NCI-H226 (cell line): Measurements from ENCODE around the gene ALDH2.
"Not testable (repeated sequence)": the region's sequence is repeated elsewhere in the genome, so short reads cannot be mapped to it uniquely, and the experiment has no call there.

ENCODE experiments used
- DNase-seq: peaks from one replicate; pipeline ENCODE4 v3.0.0-alpha.2; 2015

ALDH2 gene

DNA sequence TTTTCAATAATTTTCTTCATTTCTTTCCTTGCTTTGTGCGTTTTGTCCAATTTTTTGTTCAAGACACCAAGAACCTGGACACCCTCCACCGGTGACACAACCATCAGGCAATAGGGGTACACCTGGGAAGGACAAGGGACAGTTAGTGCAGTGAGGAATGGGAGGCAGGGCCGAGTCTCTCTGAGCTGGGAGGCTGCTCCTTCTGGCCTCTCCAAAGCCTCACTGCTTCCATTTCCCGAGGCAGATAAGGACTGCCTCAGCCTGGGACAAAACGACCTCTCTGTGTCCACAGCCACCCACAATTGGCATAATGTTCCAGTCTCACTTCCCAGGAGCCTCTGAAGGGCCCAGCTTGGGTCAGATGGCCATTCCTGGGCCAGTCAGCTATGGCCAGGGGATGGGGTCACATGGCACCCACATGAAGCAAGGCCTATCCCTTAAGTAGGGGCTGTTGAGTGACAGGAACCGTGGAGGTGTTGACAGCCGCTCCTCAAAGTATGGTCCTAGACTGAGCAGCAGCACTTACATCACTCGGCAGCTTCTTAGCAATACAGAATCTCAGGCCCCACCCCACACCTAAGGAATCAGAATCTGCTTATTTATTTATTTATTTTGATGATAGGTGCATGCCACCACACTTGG lies 61.7 kb downstream of the ALDH2 start:
- no peak for DNase-seq

DNA sequence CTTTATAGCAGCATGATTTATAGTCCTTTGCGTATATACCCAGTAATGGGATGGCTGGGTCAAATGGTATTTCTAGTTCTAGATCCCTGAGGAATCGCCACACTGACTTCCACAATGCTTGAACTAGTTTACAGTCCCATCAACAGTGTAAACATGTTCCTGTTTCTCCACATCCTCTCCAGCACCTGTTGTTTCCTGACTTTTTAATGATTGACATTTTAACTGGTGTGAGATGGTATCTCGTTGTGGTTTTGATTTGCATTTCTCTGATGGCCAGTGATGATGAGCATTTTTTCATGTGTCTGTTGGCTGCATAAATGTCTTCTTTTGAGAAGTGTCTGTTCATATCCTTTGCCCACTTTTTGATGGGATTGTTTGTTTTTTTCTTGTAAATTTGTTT lies 62.9 kb downstream of the ALDH2 start:
- DNase-seq = not testable (repeated sequence)

DNA sequence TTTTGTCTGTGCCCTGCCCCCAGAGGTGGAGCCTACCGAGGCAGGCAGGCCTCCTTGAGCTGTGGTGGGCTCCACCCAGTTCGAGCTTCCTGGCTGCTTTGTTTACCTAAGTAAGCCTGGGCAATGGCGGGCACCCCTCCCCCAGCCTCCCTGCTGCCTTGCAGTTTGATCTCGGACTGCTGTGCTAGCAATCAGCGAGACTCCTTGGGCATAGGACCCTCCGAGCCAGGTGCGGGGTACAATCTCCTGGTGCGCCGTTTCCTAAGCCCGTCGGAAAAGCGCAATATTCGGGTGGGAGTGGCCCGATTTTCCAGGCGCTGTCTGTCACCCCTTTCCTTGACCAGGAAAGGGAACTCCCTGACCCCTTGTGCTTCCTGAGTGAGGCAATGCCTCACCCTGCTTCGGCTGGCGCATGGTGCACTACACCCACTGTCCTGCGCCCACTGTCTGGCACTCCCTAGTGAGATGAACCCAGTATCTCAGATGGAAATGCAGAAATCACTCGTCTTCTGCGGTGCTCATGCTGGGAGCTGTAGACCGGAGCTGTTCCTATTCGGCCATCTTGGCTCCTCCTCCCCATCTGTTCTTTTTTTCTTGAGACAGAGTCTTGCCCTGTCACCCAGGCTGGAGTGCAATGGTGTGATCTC lies 68.1 kb downstream of the ALDH2 start:
- not testable (repeated sequence) for DNase-seq

DNA sequence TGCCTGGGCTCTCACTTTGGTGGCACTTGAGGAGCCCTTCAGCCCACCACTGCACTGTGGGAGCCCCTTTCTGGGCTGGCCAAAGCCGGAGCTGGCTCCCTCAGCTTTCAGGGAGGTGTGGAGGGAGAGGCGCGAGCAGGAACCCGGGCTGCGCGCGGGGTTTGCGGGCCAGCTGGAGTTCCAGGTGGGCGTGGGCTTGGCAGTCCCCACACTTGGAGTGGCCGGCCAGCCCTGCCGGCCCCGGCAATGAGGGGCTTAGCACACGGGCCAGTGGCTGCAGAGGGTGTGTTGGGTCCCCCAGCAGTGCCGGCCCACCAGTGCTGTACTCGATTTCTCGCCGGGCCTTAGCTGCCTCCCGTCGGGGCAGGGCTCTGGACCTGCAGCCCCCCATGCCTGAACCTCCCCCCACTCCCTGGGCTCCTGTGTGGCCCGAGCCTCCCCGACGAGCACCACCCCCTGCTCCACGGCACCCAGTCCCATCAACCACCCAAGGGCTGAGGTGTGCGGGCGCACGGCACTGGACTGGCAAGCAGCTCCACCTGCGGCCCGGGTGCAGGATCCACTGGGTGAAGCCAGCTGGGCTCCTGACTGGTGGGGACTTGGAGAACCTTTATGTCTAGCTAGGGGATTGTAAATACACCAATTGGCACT lies 68.9 kb downstream of the ALDH2 start:
- not testable (repeated sequence) for DNase-seq

DNA sequence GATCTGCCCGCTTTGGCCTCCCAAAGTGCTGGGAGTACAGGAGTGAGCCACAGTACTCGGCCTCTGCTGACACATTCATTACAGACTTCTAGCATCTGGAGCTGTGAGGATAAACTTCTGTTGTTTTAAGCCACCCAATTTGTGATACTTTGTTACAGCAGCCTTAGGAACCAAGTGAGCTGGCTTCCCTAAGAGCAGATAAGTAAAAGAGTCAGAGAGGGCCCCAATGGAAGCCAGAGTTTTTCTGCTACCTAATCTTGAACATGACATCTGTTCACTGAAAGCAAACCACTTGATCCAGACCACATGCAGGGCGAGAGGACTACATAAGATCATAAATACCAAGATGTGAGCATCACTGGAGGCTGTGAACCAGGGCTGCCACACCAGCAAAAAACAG lies 71.6 kb downstream of the ALDH2 start:
- no peak for DNase-seq

DNA sequence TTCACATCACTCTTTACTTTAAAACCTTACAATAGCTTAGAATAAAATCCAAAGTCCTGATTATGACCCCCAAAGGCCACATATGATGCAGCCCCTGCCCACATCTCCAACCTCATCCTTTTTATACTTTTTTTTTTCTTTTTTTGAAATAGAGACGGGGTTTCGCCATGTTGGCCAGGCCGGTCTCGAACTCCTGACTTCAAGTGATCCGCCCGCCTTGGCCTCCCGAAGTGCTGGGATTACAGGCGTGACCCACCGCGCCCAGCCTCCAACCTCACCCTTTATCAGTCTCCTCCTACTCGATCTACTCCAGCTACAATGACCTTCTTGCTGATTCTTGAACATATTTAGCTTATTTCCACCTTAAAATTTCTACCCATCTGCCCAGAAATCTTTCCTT lies 74.1 kb downstream of the ALDH2 start:
- DNase-seq = no peak

DNA sequence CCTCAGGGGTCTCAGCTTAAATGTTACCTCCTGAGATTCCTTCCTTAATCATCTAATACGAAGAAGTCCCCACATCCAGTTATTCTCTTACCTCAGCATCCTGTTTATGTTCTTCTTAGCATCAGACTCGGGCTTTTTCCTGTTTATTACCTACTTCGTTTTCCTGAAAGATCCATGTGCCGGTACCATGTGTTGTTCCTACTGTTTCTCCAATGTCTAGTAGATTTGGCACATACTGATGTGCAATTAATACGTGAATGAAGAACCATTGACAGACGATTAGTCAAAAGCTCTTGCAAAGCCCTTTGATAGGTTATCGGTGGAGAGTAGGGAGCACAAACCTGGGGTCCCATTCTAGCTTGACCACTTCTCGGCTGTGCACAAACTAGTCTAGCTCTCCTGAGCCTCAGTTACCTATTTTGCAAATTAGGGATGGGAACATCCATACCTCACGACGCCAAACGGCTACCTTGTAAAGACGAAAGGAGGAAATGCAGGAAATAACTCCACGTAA lies 74.6 kb downstream of the ALDH2 start:
- DNase-seq = no peak

DNA sequence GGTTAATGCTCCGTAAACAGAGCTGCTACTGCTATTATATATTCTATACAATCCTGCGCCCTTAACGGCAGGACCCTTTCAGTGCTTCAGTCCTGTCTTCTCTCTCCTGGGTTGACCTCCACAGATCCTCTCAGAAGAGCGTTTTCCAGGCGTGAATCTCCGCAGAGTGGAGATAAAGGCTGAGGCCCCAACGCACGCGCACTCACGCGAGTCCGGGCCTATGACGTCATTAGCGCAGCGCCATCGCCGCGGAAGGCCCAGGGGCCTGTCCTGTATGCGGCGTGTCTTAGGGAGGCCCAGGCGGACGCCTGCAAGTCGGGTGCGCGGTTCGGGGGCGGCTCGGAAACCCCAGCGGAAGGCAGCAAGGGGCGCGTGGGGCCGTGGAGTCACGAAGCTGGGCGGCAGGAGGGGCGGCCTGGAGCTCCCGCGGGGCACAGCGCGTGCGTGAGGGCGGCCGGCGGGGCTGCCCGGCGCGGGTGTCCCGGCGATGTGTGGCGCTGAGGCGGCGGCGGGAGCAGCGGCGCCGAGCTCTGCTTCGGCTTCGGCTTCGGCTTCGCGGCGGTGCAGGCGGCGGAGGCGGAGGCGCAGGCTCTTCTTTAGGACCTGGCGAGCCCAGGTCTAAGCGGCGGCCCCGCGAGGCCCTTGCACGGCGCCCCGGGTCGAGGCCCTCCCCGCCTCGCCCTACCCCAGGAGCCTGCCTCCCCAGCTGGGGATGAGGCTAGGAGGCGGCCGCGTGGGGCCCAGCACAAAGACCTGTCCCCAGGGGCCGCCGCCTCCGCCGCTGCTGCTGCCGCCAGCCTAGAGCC lies 75.2 kb downstream of the ALDH2 start, which contains the start of gene MAPKAPK5:
TSS of gene MAPKAPK5 (plus strand) at position 479 of the 806 bp plus-strand sequence. CDS start 506 bp downstream, outside the sequence.
- peak; percentile 89 for DNase-seq

DNA sequence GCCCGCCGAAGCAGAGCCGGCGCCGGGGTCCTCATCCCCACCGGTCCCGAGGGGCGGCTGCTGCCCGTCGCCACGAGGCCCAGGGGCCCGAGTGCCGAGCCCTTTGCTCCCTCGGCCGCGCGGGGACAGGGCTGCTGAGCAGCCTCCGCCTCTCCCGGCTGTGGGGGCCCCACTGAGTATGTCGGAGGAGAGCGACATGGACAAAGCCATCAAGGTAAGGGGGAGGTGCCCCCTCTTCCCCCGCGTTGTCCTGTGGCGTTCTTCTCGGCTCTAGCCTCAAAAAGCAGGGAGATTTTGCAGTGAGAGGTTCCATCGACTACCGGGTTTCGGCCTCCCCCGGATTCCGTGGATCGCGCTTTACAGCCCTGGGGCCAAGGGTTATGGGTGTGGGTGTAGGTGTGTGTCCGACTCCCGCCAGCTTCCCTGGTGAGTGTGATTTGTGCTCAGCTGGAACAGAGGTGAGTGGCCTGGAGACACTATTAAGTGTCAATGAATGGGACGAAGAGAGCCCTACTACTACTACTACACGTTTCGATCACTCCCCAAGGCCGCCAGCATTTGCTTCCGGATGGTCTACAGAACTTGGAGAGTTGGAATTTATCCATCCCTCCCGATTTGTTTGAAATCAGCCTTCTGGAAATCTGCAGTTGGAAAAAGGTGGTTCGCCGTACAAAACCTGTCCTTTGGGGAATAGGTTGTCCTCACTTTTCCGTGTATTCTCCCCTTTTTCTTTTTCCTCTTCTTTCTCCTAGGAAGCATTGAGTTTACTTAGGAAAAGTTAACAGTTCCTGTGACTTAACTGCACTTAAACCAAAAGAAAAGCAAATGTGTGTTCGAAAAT lies 76.0 kb downstream of the ALDH2 start:
- DNase-seq = no peak

DNA sequence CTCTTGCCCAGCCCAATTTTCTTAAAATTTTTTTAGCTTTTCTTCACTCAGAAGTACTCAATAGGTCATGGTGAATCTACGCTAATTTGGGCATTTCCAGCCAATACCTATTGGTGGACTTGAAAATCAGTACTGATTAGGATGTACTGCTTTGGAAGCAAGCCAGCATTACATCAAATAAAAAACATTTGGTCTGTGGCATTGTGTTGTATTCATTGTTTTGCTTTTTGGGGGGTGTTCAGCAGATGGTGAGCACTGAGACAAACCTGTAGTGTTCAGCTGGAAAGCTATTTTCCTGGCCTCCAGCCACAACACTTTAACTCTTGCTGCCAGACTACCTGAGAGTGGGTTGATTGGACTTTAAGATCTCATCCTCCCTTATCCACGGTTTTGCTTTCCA lies 79.3 kb downstream of the ALDH2 start:
- no peak for DNase-seq

DNA sequence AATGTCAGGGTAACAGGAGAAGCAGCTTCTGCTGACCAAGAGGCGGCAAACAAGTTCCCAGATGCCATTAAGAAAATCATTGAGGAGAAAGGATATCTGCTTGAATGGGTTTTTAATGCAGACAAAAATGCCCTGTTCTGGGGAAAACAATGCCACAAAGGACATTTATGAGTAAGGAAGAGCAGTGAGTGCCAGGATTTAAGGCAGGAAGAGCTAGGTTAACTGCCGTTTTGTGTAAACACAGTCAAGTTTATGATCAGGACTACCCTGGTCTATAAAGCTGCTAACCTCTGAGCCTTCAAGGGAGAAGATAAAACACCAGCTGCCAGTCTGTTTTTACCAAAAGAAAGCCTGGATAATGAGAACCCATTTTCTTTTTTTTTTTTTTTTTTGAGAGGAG lies 83.8 kb downstream of the ALDH2 start:
- no peak for DNase-seq

DNA sequence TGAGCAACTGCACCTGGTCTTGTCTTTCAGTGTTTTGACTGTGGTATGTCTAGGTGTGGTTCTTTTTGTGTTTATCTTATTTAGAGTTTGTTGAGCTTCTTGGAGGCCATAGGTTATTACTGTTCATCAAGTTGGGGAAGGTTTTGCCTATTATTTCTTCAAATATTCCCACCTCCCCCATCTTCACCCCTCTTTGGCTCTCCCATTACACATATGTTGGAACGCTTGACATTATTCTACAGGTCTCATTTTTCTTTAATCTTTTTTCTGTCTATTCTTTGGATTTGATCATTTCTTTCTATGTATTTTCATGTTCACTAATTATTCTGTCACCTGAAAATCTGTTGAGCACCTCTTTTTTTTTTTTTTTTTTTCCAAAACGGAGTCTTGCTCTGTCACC lies 91.5 kb downstream of the ALDH2 start:
- DNase-seq = no peak

DNA sequence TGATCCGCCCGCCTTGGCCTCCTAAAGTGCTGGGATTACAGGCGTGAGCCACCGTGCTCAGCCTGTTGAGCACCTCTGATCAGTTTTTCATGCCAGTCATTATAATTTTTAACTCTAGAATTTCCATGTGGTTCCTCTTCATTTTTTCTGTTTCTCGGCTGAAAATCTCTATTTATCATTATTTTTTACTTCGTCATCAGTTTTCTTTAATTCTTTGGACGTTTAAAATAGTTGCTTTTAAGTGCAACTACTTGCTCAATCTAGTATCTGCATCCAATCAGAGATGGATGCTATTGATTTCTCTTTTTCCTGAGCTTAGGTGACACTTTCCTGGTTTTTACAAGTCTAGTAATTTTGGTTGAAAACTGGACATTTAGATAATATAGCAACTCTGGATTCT lies 92.0 kb downstream of the ALDH2 start:
- DNase-seq = no peak

DNA sequence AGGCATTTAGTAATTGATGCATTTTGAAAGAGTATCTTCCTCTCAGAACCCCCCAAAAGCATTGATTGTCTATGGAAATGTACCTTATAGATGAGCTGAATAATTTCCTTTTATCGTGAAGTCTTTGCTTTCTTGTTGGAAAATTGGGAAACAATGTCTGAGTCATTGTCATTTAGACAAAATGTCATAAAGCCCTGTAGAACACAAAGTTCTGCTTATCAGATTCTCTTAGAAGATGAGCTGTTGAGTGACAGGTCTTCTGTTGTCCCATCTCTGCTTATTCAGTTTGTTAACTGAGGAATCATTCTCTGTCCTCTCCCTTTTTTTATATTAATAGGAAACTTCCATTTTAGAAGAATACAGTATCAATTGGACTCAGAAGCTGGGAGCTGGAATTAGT lies 98.2 kb downstream of the ALDH2 start:
- DNase-seq = no peak
